Ishikawa (cell line): ENCODE results near the gene TMEM108.

Experiments used
- CEBPB ChIP-seq: IDR thresholded peaks from 2 replicates; pipeline ENCODE4 v1.6.1; 2012
- CREB1 ChIP-seq: IDR thresholded peaks from 2 replicates; pipeline ENCODE4 v1.6.1; 2012; ENCODE audit warnings: low read depth
- EGR1 ChIP-seq: IDR thresholded peaks from 2 replicates; pipeline ENCODE4 v1.6.1; 2012
- EP300 ChIP-seq: IDR thresholded peaks from 2 replicates; pipeline ENCODE4 v1.6.1; 2012; ENCODE audit warnings: borderline replicate concordance
- FOXM1 ChIP-seq: IDR thresholded peaks from 2 replicates; pipeline ENCODE4 v1.6.1; 2012; ENCODE audit warnings: low read depth, borderline replicate concordance
- NFIC ChIP-seq: IDR thresholded peaks from 2 replicates; pipeline ENCODE4 v1.6.1; 2012
- RAD21 ChIP-seq: IDR thresholded peaks from 2 replicates; pipeline ENCODE4 v1.6.1; 2012; ENCODE audit warnings: low read depth
- TAF1 ChIP-seq: IDR thresholded peaks from 2 replicates; pipeline ENCODE4 v1.6.1; 2012; ENCODE audit warnings: low read depth, mild to moderate bottlenecking
- TCF12 ChIP-seq: IDR thresholded peaks from 2 replicates; pipeline ENCODE4 v1.6.1; 2012; ENCODE audit warnings: low read depth
- TEAD4 ChIP-seq: IDR thresholded peaks from 2 replicates; pipeline ENCODE4 v1.6.1; 2012
- YY1 ChIP-seq: IDR thresholded peaks from 2 replicates; pipeline ENCODE4 v1.6.1; 2012; ENCODE audit warnings: low read depth
- ZBTB7A ChIP-seq: IDR thresholded peaks from 2 replicates; pipeline ENCODE4 v1.6.1; 2012; ENCODE audit warnings: low read depth
- TF ChIP-seq, protein P1 (sequence below): IDR thresholded peaks from 2 replicates; pipeline ENCODE4 v1.6.1; 2012
- TF ChIP-seq, protein P2 (sequence below): IDR thresholded peaks from 2 replicates; pipeline ENCODE4 v1.6.1; 2012; ENCODE audit warnings: low read depth, mild to moderate bottlenecking
- TF ChIP-seq, protein P3 (sequence below): IDR thresholded peaks from 2 replicates; pipeline ENCODE4 v1.6.1; 2012

TMEM108 gene

DNA sequence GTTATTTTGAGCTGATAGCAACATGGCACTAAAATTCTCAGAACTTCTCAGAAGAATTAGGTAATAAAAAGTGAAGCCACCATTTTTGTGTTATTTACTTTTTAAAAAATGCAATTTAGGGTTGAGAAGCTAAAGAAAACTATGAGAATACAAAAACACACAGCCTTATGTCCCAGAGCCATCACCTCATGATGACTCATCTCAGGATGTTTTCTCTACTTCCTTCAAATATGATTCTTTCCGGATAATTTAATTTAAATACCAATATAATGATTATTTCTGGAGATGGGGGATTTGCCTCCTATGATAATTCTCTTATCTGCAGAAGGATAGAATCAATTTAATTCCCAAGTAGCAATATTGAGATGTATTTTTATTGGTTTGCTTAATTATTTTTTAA lies 256.1 kb downstream of the TMEM108 start:
- TF ChIP-seq, protein P1, sequence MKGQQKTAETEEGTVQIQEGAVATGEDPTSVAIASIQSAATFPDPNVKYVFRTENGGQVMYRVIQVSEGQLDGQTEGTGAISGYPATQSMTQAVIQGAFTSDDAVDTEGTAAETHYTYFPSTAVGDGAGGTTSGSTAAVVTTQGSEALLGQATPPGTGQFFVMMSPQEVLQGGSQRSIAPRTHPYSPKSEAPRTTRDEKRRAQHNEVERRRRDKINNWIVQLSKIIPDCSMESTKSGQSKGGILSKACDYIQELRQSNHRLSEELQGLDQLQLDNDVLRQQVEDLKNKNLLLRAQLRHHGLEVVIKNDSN: no peak
- TF ChIP-seq CREB1: no peak
- TF ChIP-seq TEAD4: no peak
- TF ChIP-seq, protein P2, sequence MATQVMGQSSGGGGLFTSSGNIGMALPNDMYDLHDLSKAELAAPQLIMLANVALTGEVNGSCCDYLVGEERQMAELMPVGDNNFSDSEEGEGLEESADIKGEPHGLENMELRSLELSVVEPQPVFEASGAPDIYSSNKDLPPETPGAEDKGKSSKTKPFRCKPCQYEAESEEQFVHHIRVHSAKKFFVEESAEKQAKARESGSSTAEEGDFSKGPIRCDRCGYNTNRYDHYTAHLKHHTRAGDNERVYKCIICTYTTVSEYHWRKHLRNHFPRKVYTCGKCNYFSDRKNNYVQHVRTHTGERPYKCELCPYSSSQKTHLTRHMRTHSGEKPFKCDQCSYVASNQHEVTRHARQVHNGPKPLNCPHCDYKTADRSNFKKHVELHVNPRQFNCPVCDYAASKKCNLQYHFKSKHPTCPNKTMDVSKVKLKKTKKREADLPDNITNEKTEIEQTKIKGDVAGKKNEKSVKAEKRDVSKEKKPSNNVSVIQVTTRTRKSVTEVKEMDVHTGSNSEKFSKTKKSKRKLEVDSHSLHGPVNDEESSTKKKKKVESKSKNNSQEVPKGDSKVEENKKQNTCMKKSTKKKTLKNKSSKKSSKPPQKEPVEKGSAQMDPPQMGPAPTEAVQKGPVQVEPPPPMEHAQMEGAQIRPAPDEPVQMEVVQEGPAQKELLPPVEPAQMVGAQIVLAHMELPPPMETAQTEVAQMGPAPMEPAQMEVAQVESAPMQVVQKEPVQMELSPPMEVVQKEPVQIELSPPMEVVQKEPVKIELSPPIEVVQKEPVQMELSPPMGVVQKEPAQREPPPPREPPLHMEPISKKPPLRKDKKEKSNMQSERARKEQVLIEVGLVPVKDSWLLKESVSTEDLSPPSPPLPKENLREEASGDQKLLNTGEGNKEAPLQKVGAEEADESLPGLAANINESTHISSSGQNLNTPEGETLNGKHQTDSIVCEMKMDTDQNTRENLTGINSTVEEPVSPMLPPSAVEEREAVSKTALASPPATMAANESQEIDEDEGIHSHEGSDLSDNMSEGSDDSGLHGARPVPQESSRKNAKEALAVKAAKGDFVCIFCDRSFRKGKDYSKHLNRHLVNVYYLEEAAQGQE: no peak
- no peak for TF ChIP-seq FOXM1
- TF ChIP-seq RAD21: no peak
- TF ChIP-seq TAF1: no peak
- TF ChIP-seq, protein P3, sequence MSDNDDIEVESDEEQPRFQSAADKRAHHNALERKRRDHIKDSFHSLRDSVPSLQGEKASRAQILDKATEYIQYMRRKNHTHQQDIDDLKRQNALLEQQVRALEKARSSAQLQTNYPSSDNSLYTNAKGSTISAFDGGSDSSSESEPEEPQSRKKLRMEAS: no peak
- no peak for TF ChIP-seq CEBPB
- no peak for TF ChIP-seq NFIC
- TF ChIP-seq EGR1: no peak

DNA sequence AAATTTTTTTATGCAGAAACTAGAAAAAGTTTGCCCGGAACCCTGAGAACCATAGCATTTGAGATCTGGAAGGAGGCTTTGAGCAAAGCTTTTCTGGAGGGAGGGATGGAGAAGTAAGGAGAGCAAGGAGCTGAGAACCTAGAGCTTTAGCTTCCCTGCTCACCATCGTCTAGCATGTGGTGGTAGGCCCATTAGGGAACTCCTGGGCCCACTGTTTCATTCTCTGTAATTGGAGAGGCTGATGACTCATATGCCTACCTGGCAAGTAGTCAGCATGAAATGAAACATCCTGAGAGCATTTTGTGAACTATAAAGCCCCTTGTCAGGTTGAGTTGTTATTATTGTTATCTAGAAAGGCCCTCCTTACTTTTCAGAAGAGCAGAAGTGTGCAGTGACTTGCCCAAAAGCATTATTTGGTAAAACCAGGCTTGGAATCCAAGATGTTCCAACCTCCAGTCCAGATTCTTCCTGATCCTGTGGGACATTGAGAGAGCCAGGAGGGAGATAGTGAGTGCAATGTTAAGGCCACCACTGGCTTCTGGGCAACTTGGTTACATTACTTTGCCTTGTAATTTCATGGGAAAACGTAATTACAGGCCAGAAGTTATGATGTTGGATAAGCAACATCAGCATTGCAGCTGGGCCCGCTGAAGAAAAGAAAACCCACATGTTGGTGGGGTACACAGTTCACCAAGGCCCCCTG lies 257.2 kb downstream of the TMEM108 start:
- TF ChIP-seq RAD21: no peak
- TF ChIP-seq YY1: no peak
- TF ChIP-seq FOXM1: no peak
- TF ChIP-seq EGR1: no peak

DNA sequence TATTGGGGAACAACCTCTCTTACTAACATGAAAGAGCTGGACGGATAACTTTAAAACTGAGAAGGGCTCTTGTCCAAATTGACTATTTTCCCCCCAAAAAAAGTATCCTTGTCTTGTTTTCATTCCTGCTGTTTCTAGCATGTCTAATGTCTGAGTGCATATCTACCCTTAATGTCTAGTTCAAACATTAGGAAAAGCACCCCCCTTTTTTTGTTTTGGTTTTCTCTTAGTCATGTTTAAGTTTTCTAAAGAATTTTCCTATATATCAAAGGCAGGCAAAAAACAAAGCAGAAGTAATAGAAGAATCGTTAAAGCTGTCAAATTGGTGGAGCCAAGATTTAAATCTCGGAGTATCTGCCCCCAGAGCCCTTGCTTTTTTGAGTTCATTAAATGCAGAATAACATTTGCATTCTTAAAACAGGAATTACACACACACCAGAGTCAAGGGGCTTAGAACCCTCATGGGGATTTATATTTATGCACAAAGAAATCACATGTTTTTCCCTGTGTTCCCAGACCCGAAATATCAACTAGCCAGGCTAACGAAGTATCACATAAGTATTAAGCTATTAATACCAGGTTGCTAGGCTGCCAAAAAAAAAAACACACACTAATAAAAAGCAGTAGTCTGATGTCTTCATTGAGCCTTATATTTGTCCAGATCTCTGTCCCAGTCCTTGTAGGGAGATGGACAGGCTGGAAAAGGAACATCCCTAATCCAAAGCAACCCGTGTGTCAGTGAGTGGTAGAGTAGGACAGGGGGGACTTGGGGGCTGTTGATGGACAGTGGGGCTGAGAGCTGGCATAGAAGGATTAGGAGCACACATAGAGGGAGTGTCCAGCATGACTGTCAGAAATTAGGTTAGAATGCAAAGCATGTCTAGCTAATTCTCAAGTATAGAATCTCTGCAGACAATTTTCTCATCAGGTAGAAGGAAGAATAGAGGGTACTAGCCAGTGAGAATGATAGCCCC lies 258.0 kb downstream of the TMEM108 start:
- TF ChIP-seq TAF1: no peak
- no peak for TF ChIP-seq EGR1
- TF ChIP-seq YY1: no peak
- TF ChIP-seq TEAD4: no peak
- no peak for TF ChIP-seq ZBTB7A
- no peak for TF ChIP-seq RAD21
- TF ChIP-seq EP300: no peak
- TF ChIP-seq FOXM1: no peak
- TF ChIP-seq CREB1: no peak
- TF ChIP-seq, protein P3: no peak
- TF ChIP-seq, protein P2: no peak
- no peak for TF ChIP-seq NFIC
- TF ChIP-seq CEBPB: no peak
- TF ChIP-seq, protein P1: no peak
- TF ChIP-seq TCF12: no peak

DNA sequence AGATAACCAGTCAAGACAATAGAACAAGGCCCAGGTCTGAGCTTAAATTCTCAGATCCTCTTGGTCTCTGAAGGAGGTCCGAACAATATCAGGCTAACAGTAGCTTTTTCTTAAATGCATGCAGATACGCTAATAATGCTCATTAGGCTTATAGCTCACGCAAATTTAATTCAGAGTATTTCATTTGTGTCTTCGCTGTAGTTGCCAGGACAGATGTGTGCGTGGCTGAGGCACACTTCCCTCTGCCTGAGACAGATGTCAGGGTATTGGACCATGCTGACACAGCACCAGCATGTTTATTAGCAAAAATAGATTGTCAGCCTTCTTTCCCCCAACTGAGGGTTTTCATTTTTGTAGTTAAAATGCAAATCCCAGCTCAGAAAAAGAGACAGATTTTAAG lies 258.8 kb downstream of the TMEM108 start:
- TF ChIP-seq TAF1 (no peak), TEAD4 (no peak), EP300 (no peak), FOXM1 (no peak), TCF12 (no peak), CREB1 (no peak), YY1 (no peak)
- TF ChIP-seq, protein P2: no peak
